NCI-H146 treated with DMSO at 0.1 percent for 48 hours (cell line): ENCODE results near the gene NSA2.

Experiments used
- DNase-seq: peaks from one replicate; lab custom pipeline; 2025; ENCODE audit not compliant: unreplicated experiment; lab: John Stamatoyannopoulos, UW

NSA2 gene

DNA sequence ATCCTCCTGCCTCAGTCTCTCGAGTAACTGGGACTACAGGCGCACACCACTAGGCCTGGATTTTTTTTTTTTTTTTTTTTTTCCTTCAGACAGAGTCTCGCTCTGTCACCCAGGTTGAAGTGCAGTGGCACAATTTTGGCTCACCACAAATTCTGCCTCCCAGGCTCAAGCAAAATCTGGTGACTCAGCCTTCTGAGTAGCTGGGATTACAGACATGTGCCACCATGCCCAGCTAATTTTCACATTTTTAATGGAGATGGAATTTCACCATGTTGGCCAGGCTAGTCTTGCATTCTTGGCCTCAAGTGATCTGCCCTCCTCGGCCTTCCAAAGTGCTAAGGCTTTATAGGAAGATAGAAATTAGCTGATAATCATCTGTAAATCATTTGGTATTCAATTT lies 43.9 kb downstream of the NSA2 start:
- DNase-seq: no peak

DNA sequence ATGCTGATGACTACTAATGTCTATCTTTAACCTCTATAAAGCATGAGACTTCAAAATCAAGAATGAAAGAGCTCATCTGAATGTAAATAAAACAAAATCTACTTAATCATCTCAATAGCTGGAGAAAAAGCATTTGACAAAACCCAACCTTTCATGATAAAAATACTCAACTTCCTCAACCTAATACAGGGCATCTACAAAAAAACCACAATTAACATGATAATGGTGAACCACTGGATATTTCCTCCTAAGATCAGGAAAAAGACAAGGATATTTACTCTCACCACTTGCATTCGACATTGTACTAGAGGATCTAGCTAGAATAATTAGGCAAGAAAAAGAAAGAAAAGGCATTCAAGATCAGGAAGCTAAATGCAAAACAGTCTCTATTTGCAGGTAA lies 49.8 kb downstream of the NSA2 start:
- DNase-seq: no peak

DNA sequence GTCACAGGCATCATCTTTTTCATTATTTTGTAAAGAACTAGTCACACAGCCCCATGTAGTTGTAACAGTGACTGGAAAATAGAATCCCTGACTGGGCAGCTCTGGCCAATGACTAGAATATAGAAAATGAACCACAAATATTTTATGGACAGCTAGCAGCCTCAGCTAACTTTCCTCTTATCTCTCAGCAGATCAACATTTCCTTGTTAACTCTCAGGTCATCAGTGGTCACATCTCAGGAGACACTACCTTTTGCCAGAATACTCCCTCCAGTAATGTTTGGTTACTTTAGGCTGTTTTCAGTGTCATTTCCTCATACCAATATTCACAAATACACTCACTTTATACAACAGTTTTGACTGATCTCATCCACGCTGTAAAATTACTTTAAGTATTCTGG lies 55.2 kb downstream of the NSA2 start:
- DNase-seq: no peak

DNA sequence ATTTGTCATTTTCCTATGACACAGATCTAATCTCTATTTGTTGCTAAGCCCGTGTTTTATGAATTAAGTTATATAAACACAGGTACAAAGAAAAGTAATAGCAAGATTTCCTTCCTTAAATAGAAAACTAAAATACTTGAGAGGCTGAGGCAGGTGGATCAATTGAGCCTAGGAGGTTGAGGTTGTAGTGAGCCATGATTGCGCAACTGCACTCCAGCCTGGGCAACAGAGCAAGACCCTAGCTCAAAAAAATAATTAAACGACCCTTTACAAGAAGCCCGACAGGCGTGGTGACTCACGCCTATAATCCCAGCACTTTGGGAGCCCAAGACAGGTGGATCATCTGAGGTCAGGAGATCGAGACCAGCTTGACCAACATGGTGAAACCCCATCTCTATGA lies 62.4 kb downstream of the NSA2 start:
- no peak for DNase-seq
